Spleen (tissue), 11 donors: Measurements from ENCODE around the gene DAB1. TPM values are rescaled to one million over a fixed set of nuclear protein-coding genes. Genes with fewer than 3 reads are reported as not detected.

ENCODE experiments used
- DNase-seq: peaks from one replicate; pipeline ENCODE4 v3.0.0-alpha.2; 2020
- H3K27ac ChIP-seq, 8 donors: fragments of 200-600 bp; sonication (generic) in 7 of 8; 1 replicate in 4 of 8; 2 replicates in 4 of 8; pipeline versions ENCODE4 v1.5.0 to v1.8.0; 2016 to 2021; ENCODE audit warnings: inconsistent platforms in 4 of 8, mild to moderate bottlenecking in 4 of 8, moderate library complexity in 1 of 8
- H3K27me3 ChIP-seq, 7 donors: fragments of 200-600 bp; sonication (generic) in 6 of 7; replicated peaks in 1 of 7; 1 replicate in 4 of 7; 2 replicates in 3 of 7; pipeline versions ENCODE4 v1.5.0 to v1.8.0; 2016 to 2021; ENCODE audit warnings: inconsistent platforms in 3 of 7, mild to moderate bottlenecking in 1 of 7
- H3K36me3 ChIP-seq, 6 donors: fragments of 200-600 bp; sonication (generic) in 5 of 6; 1 replicate in 4 of 6; 2 replicates in 2 of 6; pipeline versions ENCODE4 v1.5.0 to v1.8.0; 2016 to 2021; ENCODE audit warnings: inconsistent platforms in 2 of 6
- H3K4me1 ChIP-seq, 6 donors: fragments of 200-600 bp; sonication (generic) in 5 of 6; 1 replicate in 3 of 6; 2 replicates in 3 of 6; pipeline versions ENCODE4 v1.5.0 to v1.8.0; 2016 to 2021; ENCODE audit warnings: inconsistent platforms in 3 of 6
- H3K4me3 ChIP-seq, 8 donors: fragments of 200-600 bp; sonication (generic) in 7 of 8; 1 replicate in 4 of 8; 2 replicates in 4 of 8; pipeline versions ENCODE4 v1.5.0 to v1.8.0; 2016 to 2021; ENCODE audit warnings: inconsistent platforms in 4 of 8, mild to moderate bottlenecking in 4 of 8, moderate library complexity in 2 of 8
- H3K9me3 ChIP-seq, 8 donors: fragments of 200-600 bp; sonication (generic) in 7 of 8; 1 replicate in 4 of 8; 2 replicates in 4 of 8; pipeline versions ENCODE4 v1.5.0 to v1.8.0; 2016 to 2021; ENCODE audit warnings: inconsistent platforms in 4 of 8
- POLR2A ChIP-seq, 3 donors: fragments of 450-650 bp; IDR thresholded peaks; one replicate each; pipeline ENCODE4 v1.5.1; 2017; ENCODE audit warnings: antibody characterized with exemption in 3 of 3, mild to moderate bottlenecking in 1 of 3
- POLR2AphosphoS5 ChIP-seq, 3 donors: sonication (generic); formaldehyde crosslinking; IDR thresholded peaks; one replicate each; pipeline ENCODE4 v1.5.1; 2017; ENCODE audit warnings: antibody characterized with exemption in 3 of 3
- WGBS, 5 donors: extraction: QIAGEN DNeasy Blood & Tissue Kit in 3 of 5; methylation state at CpG; one replicate each; pipeline versions ENCODE4 v1.1.5 to v1.1.7; 2013 to 2018; 5-methylcytosine and 5-hydroxymethylcytosine counted together
- intact Hi-C: fragments of 100-400 bp; cut with DNase I; formaldehyde crosslinking; loops from one replicate; pipeline ENCODE4 v1.15.0; 2023; ENCODE audit warnings: low total_unique reads
- polyA plus RNA-seq, 3 donors: library from polyadenylated mRNA; stranded (reverse); fragments of 200-250 nt; gene quantifications; one replicate each; pipeline ENCODE4 v1.2.1, GENCODE V29; 2013
- total RNA-seq, 7 donors: library from RNA; depleted of rRNA in 3 of 7; stranded (reverse); fragments of >200 nt in 3 of 7; fragmentation: NEBNext Ultra II Directional in 4 of 7; extraction: Animal tissue kit (Norgen Biotek cat#: 25700) in 4 of 7; gene quantifications; one replicate each; pipeline versions ENCODE4 v1.1.0 to v1.2.1, GENCODE V29; 2016 to 2021
- TF ChIP-seq, protein P1 (sequence below), 11 experiments: fragments of 200-600 bp in 7 of 11; fragments of 450-650 bp in 4 of 11; sonication (generic) in 4 of 11; IDR thresholded peaks in 8 of 11; conservative IDR thresholded peaks in 3 of 11; 1 replicate in 7 of 11; 2 replicates in 4 of 11; pipeline versions ENCODE4 v1.4.0 to v1.8.0; 2016 to 2021; ENCODE audit warnings: antibody characterized with exemption in 11 of 11, inconsistent platforms in 4 of 11, mild to moderate bottlenecking in 1 of 11
- donor health status: healthy with polysubstance abuse.
- donor health status: DM: no; HTN: no; CAD: no; lungs with moderate emphysema.
- donor health status: DM: no; HTN: no; CAD: no.
- donor health status: Bipolar disorder and iron deficiency.
- donor health status: healthy.
- donor health status: DM: no; HTN: no; CAD: no.
- donor health status: DM: yes; HTN: yes; CAD: no.

Gene DAB1
- total and polyA plus RNA-seq, 10 donors = 0.03 to 0.70 (median 0.26) TPM; not detected in 1

DNA sequence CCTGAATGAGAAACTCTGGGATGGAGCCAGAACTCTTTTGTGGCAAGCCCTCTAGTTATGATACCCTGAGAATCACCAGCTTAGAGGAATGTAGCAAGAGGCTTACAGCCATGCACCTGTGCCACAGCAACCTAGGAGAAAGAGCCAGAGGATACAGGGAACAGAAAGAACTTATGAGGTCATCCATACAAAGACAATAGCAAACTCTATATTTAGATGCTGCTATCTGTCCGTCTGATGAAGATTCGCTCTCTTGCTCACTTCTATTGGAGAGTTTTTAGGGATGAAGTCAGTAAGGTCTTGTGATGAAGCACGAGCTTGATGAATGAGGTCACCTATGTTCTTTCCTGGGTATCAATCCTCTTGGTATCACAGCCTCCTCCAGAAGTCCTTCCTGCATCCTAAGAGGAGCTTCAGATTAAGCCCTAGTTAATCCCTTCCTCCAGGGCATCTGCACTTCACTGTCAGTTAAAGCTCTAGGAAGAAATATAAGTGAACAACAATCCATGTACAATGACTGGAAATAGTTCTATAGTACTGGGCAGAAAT, 185.6 kb downstream of the DAB1 start:
- 74 to 96% (median 80%) methylated on average over 3 of the region's 3 CpGs for WGBS, 5 donors
- TF ChIP-seq, protein P1, sequence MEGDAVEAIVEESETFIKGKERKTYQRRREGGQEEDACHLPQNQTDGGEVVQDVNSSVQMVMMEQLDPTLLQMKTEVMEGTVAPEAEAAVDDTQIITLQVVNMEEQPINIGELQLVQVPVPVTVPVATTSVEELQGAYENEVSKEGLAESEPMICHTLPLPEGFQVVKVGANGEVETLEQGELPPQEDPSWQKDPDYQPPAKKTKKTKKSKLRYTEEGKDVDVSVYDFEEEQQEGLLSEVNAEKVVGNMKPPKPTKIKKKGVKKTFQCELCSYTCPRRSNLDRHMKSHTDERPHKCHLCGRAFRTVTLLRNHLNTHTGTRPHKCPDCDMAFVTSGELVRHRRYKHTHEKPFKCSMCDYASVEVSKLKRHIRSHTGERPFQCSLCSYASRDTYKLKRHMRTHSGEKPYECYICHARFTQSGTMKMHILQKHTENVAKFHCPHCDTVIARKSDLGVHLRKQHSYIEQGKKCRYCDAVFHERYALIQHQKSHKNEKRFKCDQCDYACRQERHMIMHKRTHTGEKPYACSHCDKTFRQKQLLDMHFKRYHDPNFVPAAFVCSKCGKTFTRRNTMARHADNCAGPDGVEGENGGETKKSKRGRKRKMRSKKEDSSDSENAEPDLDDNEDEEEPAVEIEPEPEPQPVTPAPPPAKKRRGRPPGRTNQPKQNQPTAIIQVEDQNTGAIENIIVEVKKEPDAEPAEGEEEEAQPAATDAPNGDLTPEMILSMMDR (IDR thresholded peaks at IDR 0.05 in 8 of 11, conservative IDR thresholded peaks at IDR 0.05 in 3 of 11) = no peak
- no peak for TF ChIP-seq POLR2A (IDR thresholded peaks at IDR 0.05)
- no peak for TF ChIP-seq POLR2AphosphoS5 (IDR thresholded peaks at IDR 0.05)
- intact Hi-C loops = no loop called here

DNA sequence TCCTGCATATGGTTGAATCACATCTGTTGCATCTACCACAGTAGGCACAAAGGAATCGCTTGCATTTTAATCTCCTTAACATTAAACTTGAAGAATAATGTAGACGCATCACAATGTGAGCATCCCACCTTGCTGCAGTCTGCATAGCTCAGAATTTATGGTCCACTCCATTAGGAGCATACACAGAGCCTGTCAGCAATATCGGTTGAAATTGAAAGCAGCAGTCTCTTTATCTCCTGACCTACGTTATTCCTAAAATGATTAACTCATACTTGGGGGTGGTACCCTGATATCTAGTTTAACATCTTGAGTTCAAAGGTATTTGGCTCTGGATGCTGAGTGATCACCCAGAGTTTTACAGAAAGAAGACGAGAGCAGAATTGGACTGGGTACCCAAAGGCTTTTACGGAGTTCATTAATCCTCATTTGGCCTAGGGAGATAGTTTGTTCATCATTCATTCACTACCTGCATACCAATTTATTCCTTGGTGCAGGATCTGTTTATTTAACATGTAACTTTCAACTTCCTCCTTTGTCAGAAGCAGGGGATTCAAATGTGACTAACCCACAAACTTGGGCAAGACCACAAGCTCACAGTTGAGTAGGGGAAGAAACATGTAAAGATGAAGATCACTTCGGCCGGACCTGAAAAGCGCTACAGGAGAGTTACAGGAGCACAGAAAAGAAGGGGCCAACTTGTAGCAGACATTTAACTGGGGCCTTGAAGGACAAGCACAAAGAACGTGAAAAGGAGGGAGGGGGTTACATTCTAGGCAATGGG, 187.9 kb downstream of the DAB1 start:
- Histone ChIP-seq H3K4me1 (no peaks in the 10 kb centered on the region), H3K9me3 (no peaks in the 10 kb centered on the region), H3K36me3 (no peaks in the 10 kb centered on the region), H3K4me3 (no peak overlapping the region), H3K27ac (no peak overlapping the region), H3K27me3 (no peaks in the 10 kb centered on the region)
- DNase-seq = no peak
- WGBS, 5 donors = 60 to 75% (median 68%) methylated on average over 10 of the region's 10 CpGs
- intact Hi-C loops = no loop called here
- TF ChIP-seq, protein P1 (IDR thresholded peaks at IDR 0.05 in 8 of 11, conservative IDR thresholded peaks at IDR 0.05 in 3 of 11) = no peak
- no peak for TF ChIP-seq POLR2A (IDR thresholded peaks at IDR 0.05)
- no peak for TF ChIP-seq POLR2AphosphoS5 (IDR thresholded peaks at IDR 0.05)

More for the DNA sequence above, 185.6 kb downstream of the DAB1 start:
- H3K36me3 ChIP-seq = no peaks in the 10 kb centered on the region
- DNase-seq = no peak
- no peaks in the 10 kb centered on the region for H3K4me1 ChIP-seq
- no peaks in the 10 kb centered on the region for H3K9me3 ChIP-seq
- no peak overlapping the region for H3K27ac ChIP-seq
- no peaks in the 10 kb centered on the region for H3K27me3 ChIP-seq
- no peak overlapping the region for H3K4me3 ChIP-seq

DNA sequence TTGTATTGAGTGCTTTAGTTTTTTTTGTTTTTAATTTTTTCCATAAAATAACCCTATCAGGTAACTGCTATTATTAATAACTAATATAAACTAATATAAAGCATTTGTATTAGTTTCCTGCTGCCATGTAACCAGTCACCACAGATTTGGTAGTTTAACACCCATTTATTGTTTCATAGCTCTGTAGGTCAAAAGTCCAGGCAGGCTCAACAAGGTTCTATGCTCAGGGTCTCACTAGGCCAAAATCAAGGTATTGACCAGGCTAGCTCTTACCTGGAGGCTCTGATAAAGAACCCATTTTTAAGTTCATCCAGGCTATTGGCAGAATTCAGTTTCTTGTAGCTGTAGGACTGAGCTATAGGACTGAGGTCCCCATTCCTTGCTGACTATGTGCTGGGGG, 189.4 kb downstream of the DAB1 start:
- TF ChIP-seq POLR2AphosphoS5 (IDR thresholded peaks at IDR 0.05) = no peak
- Histone ChIP-seq H3K27me3 (no peaks in the 10 kb centered on the region), H3K27ac (no peak overlapping the region), H3K4me3 (no peak overlapping the region), H3K4me1 (no peaks in the 10 kb centered on the region), H3K9me3 (no peaks in the 10 kb centered on the region), H3K36me3 (no peaks in the 10 kb centered on the region)
- no peak for DNase-seq
- intact Hi-C loops = no loop called here

DNA sequence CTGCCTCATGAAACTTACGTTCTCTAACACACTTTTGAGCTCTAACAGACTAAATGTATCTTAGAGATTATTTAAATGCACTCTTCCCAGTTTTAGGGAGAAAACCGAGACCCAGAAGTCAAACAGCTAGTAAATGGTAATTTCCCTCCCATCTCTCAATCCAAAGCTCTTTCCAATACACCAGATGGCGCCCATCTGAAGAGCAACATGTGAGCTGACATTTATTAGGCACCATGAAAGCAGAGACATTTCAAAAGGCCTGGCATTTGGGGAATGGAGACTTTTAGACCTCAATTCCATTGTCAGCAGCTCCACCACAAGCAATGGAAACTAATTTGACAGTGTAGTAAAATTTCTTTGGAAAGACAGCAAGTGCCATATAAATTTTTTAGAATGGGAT, 191.4 kb downstream of the DAB1 start:
- Histone ChIP-seq H3K9me3 (no peaks in the 10 kb centered on the region), H3K27me3 (no peaks in the 10 kb centered on the region), H3K27ac (no peak overlapping the region), H3K4me1 (no peaks in the 10 kb centered on the region), H3K36me3 (no peaks in the 10 kb centered on the region), H3K4me3 (no peak overlapping the region)
- 83 to 93% (median 86%) methylated on average over 3 of the region's 3 CpGs for WGBS, 5 donors
- TF ChIP-seq POLR2AphosphoS5 (IDR thresholded peaks at IDR 0.05) = no peak
- no peak for TF ChIP-seq POLR2A (IDR thresholded peaks at IDR 0.05)
- TF ChIP-seq, protein P1 (IDR thresholded peaks at IDR 0.05 in 8 of 11, conservative IDR thresholded peaks at IDR 0.05 in 3 of 11) = no peak
- intact Hi-C loops = no loop called here
- no peak for DNase-seq
